Suprapubic skin (tissue), 4 donors: Measurements from ENCODE around the gene RNF217. TPM values are rescaled to one million over a fixed set of nuclear protein-coding genes. Genes with fewer than 3 reads are reported as not detected.
"Not testable (repeated sequence)": the region's sequence is repeated elsewhere in the genome, so short reads cannot be mapped to it uniquely, and the experiment has no call there.

Experiments
- DNase-seq, 2 donors: peaks; one replicate each; pipeline ENCODE4 v3.0.0-alpha.2; 2019; ENCODE audit warnings: low spot score in 2 of 2
- H3K27ac ChIP-seq: fragments of 200-600 bp; sonication (generic); one replicate; pipeline ENCODE4 v1.5.1; 2019
- H3K27me3 ChIP-seq: fragments of 200-600 bp; sonication (generic); one replicate; pipeline ENCODE4 v1.5.1; 2019
- H3K36me3 ChIP-seq: fragments of 200-600 bp; sonication (generic); one replicate; pipeline ENCODE4 v1.5.1; 2019
- H3K4me1 ChIP-seq: fragments of 200-600 bp; sonication (generic); one replicate; pipeline ENCODE4 v1.5.1; 2019
- H3K4me3 ChIP-seq: fragments of 200-600 bp; sonication (generic); one replicate; pipeline ENCODE4 v1.5.1; 2019; ENCODE audit warnings: mild to moderate bottlenecking
- H3K9me3 ChIP-seq: fragments of 200-600 bp; sonication (generic); one replicate; pipeline ENCODE4 v1.5.1; 2019
- CTCF ChIP-seq, 2 donors: fragments of 200-600 bp in 1 of 2; fragments of 450-650 bp in 1 of 2; sonication (generic) in 1 of 2; IDR thresholded peaks; one replicate each; pipeline ENCODE4 v1.5.1; 2016 to 2019; ENCODE audit warnings: antibody characterized with exemption in 2 of 2, mild to moderate bottlenecking in 1 of 2, moderate library complexity in 1 of 2
- EP300 ChIP-seq: sonication (generic); formaldehyde crosslinking; IDR thresholded peaks from one replicate; pipeline ENCODE4 v1.6.1; 2017; ENCODE audit warnings: antibody characterized with exemption
- POLR2A ChIP-seq, 2 donors: fragments of 450-650 bp; IDR thresholded peaks; one replicate each; pipeline ENCODE4 v1.6.1; 2017; ENCODE audit warnings: antibody characterized with exemption in 2 of 2, mild to moderate bottlenecking in 2 of 2, moderate library complexity in 2 of 2
- POLR2AphosphoS5 ChIP-seq, 3 donors: sonication (generic); formaldehyde crosslinking; IDR thresholded peaks; one replicate each; pipeline ENCODE4 v1.6.1; 2017; ENCODE audit warnings: antibody characterized with exemption in 3 of 3
- WGBS: methylation state at CpG from one replicate; pipeline ENCODE4 v1.1.5; 2018; 5-methylcytosine and 5-hydroxymethylcytosine counted together
- total RNA-seq, 4 donors: library from RNA; depleted of rRNA; stranded (reverse); fragments of >200 nt; gene quantifications; one replicate each; pipeline ENCODE4 v1.1.0, GENCODE V29; 2016

Gene RNF217
- total RNA-seq, 4 donors from 2014 or later: 32.3 to 55.1 (median 43.3) TPM

- TF ChIP-seq POLR2AphosphoS5 (IDR thresholded peaks at IDR 0.05) (no peak), POLR2A (IDR thresholded peaks at IDR 0.05) (no peak), EP300 (no peak)
- Histone ChIP-seq H3K27me3 (no peaks in the 10 kb centered on the region), H3K9me3 (no peaks in the 10 kb centered on the region), H3K4me3 (no peak overlapping the region), H3K27ac (no peak overlapping the region), H3K36me3 (no peaks in the 10 kb centered on the region), H3K4me1 (no peaks in the 10 kb centered on the region)
- DNase-seq: no peak
- WGBS: 58% methylated on average over 1 of the region's 1 CpG
Observed at GRCh38 chr6:125067552-125067951, 105.3 kb downstream of the RNF217 start.

GRCh38 chr6:125073071-125073470 is 110.8 kb downstream of the RNF217 start:
- Histone ChIP-seq H3K9me3 (no peaks in the 10 kb centered on the region), H3K4me3 (no peak overlapping the region), H3K4me1 (no peaks in the 10 kb centered on the region), H3K36me3 (peaks cover 19% of the 10 kb centered on the region), H3K27ac (no peak overlapping the region), H3K27me3 (no peaks in the 10 kb centered on the region)
- no peak for DNase-seq
- no peak for TF ChIP-seq CTCF (IDR thresholded peaks at IDR 0.05)
- 94% methylated on average over 3 of the region's 3 CpGs for WGBS

- Histone ChIP-seq H3K27ac (no peak overlapping the region), H3K9me3 (no peaks in the 10 kb centered on the region), H3K27me3 (no peaks in the 10 kb centered on the region), H3K4me3 (no peak overlapping the region), H3K4me1 (no peaks in the 10 kb centered on the region), H3K36me3 (peaks cover 28% of the 10 kb centered on the region)
- no peak for DNase-seq
- TF ChIP-seq POLR2A (IDR thresholded peaks at IDR 0.05): no peak
- TF ChIP-seq EP300: no peak
- TF ChIP-seq CTCF (IDR thresholded peaks at IDR 0.05): no peak
- no peak for TF ChIP-seq POLR2AphosphoS5 (IDR thresholded peaks at IDR 0.05)
- 82% methylated on average over 3 of the region's 3 CpGs for WGBS
Observed at GRCh38 chr6:125074120-125074519, 111.9 kb downstream of the RNF217 start.

- H3K9me3 ChIP-seq, H3K27me3 ChIP-seq, H3K4me3 ChIP-seq, H3K4me1 ChIP-seq, DNase-seq, H3K27ac ChIP-seq: not testable (repeated sequence)
- H3K36me3 ChIP-seq: peaks cover 28% of the 10 kb centered on the region
- 97% methylated on average over 2 of the region's 2 CpGs for WGBS
Observed at GRCh38 chr6:125075073-125075472, 112.8 kb downstream of the RNF217 start.

GRCh38 chr6:125075741-125076481 is 113.7 kb downstream of the RNF217 start:
- WGBS: 72% methylated on average over 4 of the region's 4 CpGs
- no peak for DNase-seq
- Histone ChIP-seq H3K27ac (no peak overlapping the region), H3K4me1 (no peaks in the 10 kb centered on the region), H3K9me3 (no peaks in the 10 kb centered on the region), H3K36me3 (peaks cover 28% of the 10 kb centered on the region), H3K27me3 (no peaks in the 10 kb centered on the region), H3K4me3 (no peak overlapping the region)
- no peak for TF ChIP-seq POLR2AphosphoS5 (IDR thresholded peaks at IDR 0.05)

GRCh38 chr6:125076482-125076742 is 114.2 kb downstream of the RNF217 start:
- no peaks in the 10 kb centered on the region for H3K9me3 ChIP-seq
- no peak for TF ChIP-seq CTCF (IDR thresholded peaks at IDR 0.05)
- no peak for TF ChIP-seq POLR2AphosphoS5 (IDR thresholded peaks at IDR 0.05)
- TF ChIP-seq EP300: no peak
- no peak for TF ChIP-seq POLR2A (IDR thresholded peaks at IDR 0.05)
- no peaks in the 10 kb centered on the region for H3K27me3 ChIP-seq
- H3K36me3 ChIP-seq: peaks cover 32% of the 10 kb centered on the region
- no peak overlapping the region for H3K4me3 ChIP-seq
- no peak overlapping the region for H3K27ac ChIP-seq
- WGBS: 91% methylated on average over 3 of the region's 3 CpGs
- DNase-seq: no peak
- no peaks in the 10 kb centered on the region for H3K4me1 ChIP-seq

- Histone ChIP-seq H3K27me3 (no peaks in the 10 kb centered on the region), H3K4me1 (peaks cover 3% of the 10 kb centered on the region), H3K9me3 (no peaks in the 10 kb centered on the region), H3K4me3 (no peak overlapping the region), H3K27ac (no peak overlapping the region), H3K36me3 (peaks cover 34% of the 10 kb centered on the region)
- no peak for TF ChIP-seq POLR2AphosphoS5 (IDR thresholded peaks at IDR 0.05)
- no peak for TF ChIP-seq EP300
- no peak for TF ChIP-seq CTCF (IDR thresholded peaks at IDR 0.05)
- no peak for TF ChIP-seq POLR2A (IDR thresholded peaks at IDR 0.05)
- WGBS: 50% methylated on average over 4 of the region's 4 CpGs
- no peak for DNase-seq
Observed at GRCh38 chr6:125077453-125077852, 115.2 kb downstream of the RNF217 start.
